Gastroesophageal sphincter (tissue), 3 donors: ENCODE results near the gene BDH1.

ENCODE experiments used
- CTCF ChIP-seq, 4 experiments: fragments of 200-600 bp in 2 of 4; fragments of 450-650 bp in 2 of 4; sonication (generic) in 1 of 4; IDR thresholded peaks; one replicate each; pipeline ENCODE4 v1.5.1; 2017 to 2019; ENCODE audit warnings: antibody characterized with exemption in 4 of 4, mild to moderate bottlenecking in 2 of 4, moderate library complexity in 2 of 4
- EP300 ChIP-seq: sonication (generic); formaldehyde crosslinking; IDR thresholded peaks from one replicate; pipeline ENCODE4 v1.6.1; 2017; ENCODE audit warnings: antibody characterized with exemption, mild to moderate bottlenecking
- POLR2A ChIP-seq, 2 donors: fragments of 450-650 bp; IDR thresholded peaks; one replicate each; pipeline ENCODE4 v1.6.1; 2017; ENCODE audit warnings: antibody characterized with exemption in 2 of 2, mild to moderate bottlenecking in 2 of 2, moderate library complexity in 1 of 2
- POLR2AphosphoS5 ChIP-seq: sonication (generic); formaldehyde crosslinking; IDR thresholded peaks from one replicate; pipeline ENCODE4 v1.6.1; 2017; ENCODE audit warnings: antibody characterized with exemption

- TF ChIP-seq CTCF (IDR thresholded peaks at IDR 0.05): no peak
- no peak for TF ChIP-seq POLR2A (IDR thresholded peaks at IDR 0.05)
- TF ChIP-seq POLR2AphosphoS5: no peak
- TF ChIP-seq EP300: no peak
Observed at GRCh38 chr3:197590313-197590962, 34.7 kb upstream of the BDH1 start.
